ENCODE measurements around the gene PTRH2.

Gene PTRH2

GRCh38 chr17:59652119-59652518 is 55.1 kb downstream of the PTRH2 start:
- TF ChIP-seq, protein P1, sequence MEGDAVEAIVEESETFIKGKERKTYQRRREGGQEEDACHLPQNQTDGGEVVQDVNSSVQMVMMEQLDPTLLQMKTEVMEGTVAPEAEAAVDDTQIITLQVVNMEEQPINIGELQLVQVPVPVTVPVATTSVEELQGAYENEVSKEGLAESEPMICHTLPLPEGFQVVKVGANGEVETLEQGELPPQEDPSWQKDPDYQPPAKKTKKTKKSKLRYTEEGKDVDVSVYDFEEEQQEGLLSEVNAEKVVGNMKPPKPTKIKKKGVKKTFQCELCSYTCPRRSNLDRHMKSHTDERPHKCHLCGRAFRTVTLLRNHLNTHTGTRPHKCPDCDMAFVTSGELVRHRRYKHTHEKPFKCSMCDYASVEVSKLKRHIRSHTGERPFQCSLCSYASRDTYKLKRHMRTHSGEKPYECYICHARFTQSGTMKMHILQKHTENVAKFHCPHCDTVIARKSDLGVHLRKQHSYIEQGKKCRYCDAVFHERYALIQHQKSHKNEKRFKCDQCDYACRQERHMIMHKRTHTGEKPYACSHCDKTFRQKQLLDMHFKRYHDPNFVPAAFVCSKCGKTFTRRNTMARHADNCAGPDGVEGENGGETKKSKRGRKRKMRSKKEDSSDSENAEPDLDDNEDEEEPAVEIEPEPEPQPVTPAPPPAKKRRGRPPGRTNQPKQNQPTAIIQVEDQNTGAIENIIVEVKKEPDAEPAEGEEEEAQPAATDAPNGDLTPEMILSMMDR (IDR thresholded peaks at IDR 0.05; ENCODE audit: low read depth, low read length) = no peak
- Histone ChIP-seq H3K9me3 (no peaks in the 10 kb centered on the region), H3K4me3 (ENCODE audit: low read depth, low read length) (no peak overlapping the region), H3K36me3 (peaks cover 92% of the 10 kb centered on the region), H3K27me3 (no peaks in the 10 kb centered on the region), H3K4me1 (no peaks in the 10 kb centered on the region)
- no peak for DNase-seq

DNA sequence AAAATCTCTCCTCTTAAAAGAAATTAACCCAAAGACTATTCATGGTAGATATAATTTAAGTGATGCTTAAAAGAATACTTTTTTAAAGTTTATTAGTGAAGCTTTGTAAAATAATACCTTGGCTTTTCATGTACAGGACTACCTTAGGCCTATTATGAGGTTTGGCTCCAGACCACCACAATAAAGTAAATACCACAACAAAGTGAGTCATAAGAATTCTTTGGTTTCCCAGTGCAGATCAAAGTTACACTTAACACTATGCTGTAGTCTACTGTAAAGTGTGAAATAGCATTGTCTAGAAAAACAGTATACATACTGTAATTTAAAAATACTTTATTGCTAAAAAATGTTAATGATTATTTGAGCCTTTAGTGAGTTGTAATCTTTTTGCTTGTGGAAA is 55.9 kb downstream of the PTRH2 start:
- Histone ChIP-seq H3K4me3 (ENCODE audit: low read depth, low read length) (no peak overlapping the region), H3K9me3 (no peaks in the 10 kb centered on the region), H3K27me3 (no peaks in the 10 kb centered on the region), H3K4me1 (no peaks in the 10 kb centered on the region), H3K36me3 (peaks cover 94% of the 10 kb centered on the region)
- DNase-seq = no peak
- TF ChIP-seq, protein P1 (IDR thresholded peaks at IDR 0.05; ENCODE audit: low read depth, low read length) = no peak

DNA sequence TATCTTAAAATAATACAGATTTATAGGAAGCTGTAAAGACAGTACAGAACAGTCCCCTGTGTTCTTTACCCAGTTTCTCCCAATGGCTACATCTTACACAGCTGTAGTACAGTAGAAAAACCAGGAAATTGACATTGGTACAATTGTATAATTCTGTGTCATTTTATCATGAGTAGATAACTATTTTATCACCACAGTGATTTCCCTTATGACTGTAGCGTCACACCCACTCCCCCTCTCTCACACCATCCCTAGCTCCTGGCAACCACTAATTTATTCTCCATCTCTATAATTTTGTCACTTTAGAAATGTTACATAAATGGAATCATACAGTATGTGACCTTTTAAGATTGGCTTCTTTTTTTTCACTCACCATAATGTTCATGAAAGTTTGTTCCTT is 56.6 kb downstream of the PTRH2 start:
- DNase-seq = no peak
- Histone ChIP-seq H3K27me3 (no peaks in the 10 kb centered on the region), H3K36me3 (peaks cover 94% of the 10 kb centered on the region), H3K4me1 (no peaks in the 10 kb centered on the region), H3K4me3 (ENCODE audit: low read depth, low read length) (no peak overlapping the region), H3K9me3 (no peaks in the 10 kb centered on the region)
- TF ChIP-seq, protein P1 (IDR thresholded peaks at IDR 0.05; ENCODE audit: low read depth, low read length) = no peak

GRCh38 chr17:59649886-59650285 is 57.3 kb downstream of the PTRH2 start:
- Histone ChIP-seq H3K9me3 (no peaks in the 10 kb centered on the region), H3K4me3 (ENCODE audit: low read depth, low read length) (no peak overlapping the region), H3K36me3 (peaks cover 89% of the 10 kb centered on the region), H3K4me1 (no peaks in the 10 kb centered on the region), H3K27me3 (no peaks in the 10 kb centered on the region)
- DNase-seq = no peak
- TF ChIP-seq, protein P1 (IDR thresholded peaks at IDR 0.05; ENCODE audit: low read depth, low read length) = no peak

Data from BE2C (cell line).